ENCODE results near the gene ATP2B3.

DNA sequence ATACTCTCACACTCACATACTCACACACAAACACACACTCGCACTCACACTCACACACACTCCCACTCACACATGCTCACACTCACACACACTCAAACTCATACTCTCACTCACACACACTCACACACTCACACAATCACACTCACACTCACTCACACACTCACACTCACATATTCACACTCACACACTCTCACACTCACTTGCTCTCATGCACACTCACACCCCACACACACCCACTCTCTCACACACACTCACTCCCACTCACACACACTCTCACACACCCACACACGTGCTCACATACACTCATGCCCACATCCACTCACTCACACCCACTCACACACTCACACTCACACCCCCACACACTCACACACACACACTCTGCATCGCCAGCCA, 4.9 kb upstream of the ATP2B3 start:
- TF ChIP-seq POLR2A (IDR thresholded peaks at IDR 0.05), result no peak
- TF ChIP-seq, protein P1, sequence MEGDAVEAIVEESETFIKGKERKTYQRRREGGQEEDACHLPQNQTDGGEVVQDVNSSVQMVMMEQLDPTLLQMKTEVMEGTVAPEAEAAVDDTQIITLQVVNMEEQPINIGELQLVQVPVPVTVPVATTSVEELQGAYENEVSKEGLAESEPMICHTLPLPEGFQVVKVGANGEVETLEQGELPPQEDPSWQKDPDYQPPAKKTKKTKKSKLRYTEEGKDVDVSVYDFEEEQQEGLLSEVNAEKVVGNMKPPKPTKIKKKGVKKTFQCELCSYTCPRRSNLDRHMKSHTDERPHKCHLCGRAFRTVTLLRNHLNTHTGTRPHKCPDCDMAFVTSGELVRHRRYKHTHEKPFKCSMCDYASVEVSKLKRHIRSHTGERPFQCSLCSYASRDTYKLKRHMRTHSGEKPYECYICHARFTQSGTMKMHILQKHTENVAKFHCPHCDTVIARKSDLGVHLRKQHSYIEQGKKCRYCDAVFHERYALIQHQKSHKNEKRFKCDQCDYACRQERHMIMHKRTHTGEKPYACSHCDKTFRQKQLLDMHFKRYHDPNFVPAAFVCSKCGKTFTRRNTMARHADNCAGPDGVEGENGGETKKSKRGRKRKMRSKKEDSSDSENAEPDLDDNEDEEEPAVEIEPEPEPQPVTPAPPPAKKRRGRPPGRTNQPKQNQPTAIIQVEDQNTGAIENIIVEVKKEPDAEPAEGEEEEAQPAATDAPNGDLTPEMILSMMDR (IDR thresholded peaks at IDR 0.05), result no peak
